Measurements from ENCODE around the gene TOR1A.

The TOR1A gene

GRCh38 chr9:129848712-129849441 lies 24.9 kb upstream of the TOR1A start:
- POLR2A ChIA-PET = interaction anchor here (0.6 to 1.2 kb wide), 2 partner anchors 10 to 16 kb away, joined by 3 read pairs; no protein-coding TSS in a partner anchor
- CTCF ChIA-PET = no interaction called here
- TF ChIP-seq FOXA1 (IDR thresholded peaks at IDR 0.05) (no peak), CTBP1 (IDR thresholded peaks at IDR 0.05; ENCODE audit: borderline replicate concordance) (no peak), BHLHE40 (IDR thresholded peaks at IDR 0.05; ENCODE audit: borderline replicate concordance) (no peak), L3MBTL2 (conservative IDR thresholded peaks at IDR 0.05) (no peak), FOXK2 (IDR thresholded peaks at IDR 0.05) (no peak), LEF1 (IDR thresholded peaks at IDR 0.05; ENCODE audit: borderline replicate concordance) (no peak), TARDBP (IDR thresholded peaks at IDR 0.05) (no peak)
- DNase-seq (ENCODE audit: extremely low spot score) = no peak

DNA sequence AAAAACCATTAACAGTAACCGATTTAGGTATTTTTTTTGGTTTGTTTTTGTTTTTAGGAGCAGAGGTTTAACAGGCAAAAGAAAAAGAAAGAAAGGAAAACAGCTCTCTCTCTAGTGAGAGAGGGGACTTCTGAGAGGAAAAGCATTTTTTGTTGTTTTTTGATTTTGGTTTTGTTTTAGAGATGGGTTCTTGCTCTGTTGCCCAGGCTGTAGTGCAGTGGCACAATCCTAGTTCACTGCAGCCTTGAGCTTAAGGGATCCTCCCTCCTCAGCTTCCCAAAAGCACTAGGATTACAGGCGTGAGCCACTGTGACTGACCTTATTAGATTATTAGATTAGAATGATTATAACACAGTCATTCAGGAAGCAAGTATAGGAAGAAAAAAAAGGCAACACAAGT lies 21.4 kb upstream of the TOR1A start:
- TF ChIP-seq FOXA1 (IDR thresholded peaks at IDR 0.05) = no peak
- TF ChIP-seq L3MBTL2 (conservative IDR thresholded peaks at IDR 0.05) = no peak
- TF ChIP-seq NFRKB (IDR thresholded peaks at IDR 0.05) = no peak
- TF ChIP-seq ZNF384 (IDR thresholded peaks at IDR 0.05) = no peak
- TF ChIP-seq SUZ12 (IDR thresholded peaks at IDR 0.05) = no peak
- TF ChIP-seq ELF4 (IDR thresholded peaks at IDR 0.05) = no peak
- TF ChIP-seq ARNT (IDR thresholded peaks at IDR 0.05) = no peak
- TF ChIP-seq FOXM1 (IDR thresholded peaks at IDR 0.05; ENCODE audit: borderline replicate concordance) = no peak
- TF ChIP-seq BHLHE40 (IDR thresholded peaks at IDR 0.05; ENCODE audit: borderline replicate concordance) = no peak
- no peak for TF ChIP-seq FOXK2 (IDR thresholded peaks at IDR 0.05)
- no peak for TF ChIP-seq TARDBP (IDR thresholded peaks at IDR 0.05)
- TF ChIP-seq LEF1 (IDR thresholded peaks at IDR 0.05; ENCODE audit: borderline replicate concordance) = no peak
- no peak for TF ChIP-seq SP1 (IDR thresholded peaks at IDR 0.05)
- TF ChIP-seq, protein P1, sequence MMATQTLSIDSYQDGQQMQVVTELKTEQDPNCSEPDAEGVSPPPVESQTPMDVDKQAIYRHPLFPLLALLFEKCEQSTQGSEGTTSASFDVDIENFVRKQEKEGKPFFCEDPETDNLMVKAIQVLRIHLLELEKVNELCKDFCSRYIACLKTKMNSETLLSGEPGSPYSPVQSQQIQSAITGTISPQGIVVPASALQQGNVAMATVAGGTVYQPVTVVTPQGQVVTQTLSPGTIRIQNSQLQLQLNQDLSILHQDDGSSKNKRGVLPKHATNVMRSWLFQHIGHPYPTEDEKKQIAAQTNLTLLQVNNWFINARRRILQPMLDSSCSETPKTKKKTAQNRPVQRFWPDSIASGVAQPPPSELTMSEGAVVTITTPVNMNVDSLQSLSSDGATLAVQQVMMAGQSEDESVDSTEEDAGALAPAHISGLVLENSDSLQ (IDR thresholded peaks at IDR 0.05) = no peak
- TF ChIP-seq CTBP1 (IDR thresholded peaks at IDR 0.05; ENCODE audit: borderline replicate concordance) = no peak
- no peak for TF ChIP-seq HDGF (IDR thresholded peaks at IDR 0.05; ENCODE audit: borderline replicate concordance)
- DNase-seq (ENCODE audit: extremely low spot score) = no peak
- POLR2A ChIA-PET = no interaction called here
- CTCF ChIA-PET = no interaction called here

GRCh38 chr9:129841071-129841470 lies 17.1 kb upstream of the TOR1A start:
- DNase-seq (ENCODE audit: extremely low spot score) = no peak
- TF ChIP-seq TARDBP (IDR thresholded peaks at IDR 0.05) (no peak), LEF1 (IDR thresholded peaks at IDR 0.05; ENCODE audit: borderline replicate concordance) (no peak), CTBP1 (IDR thresholded peaks at IDR 0.05; ENCODE audit: borderline replicate concordance) (no peak), ZNF384 (IDR thresholded peaks at IDR 0.05) (no peak), FOXA1 (IDR thresholded peaks at IDR 0.05) (no peak), SUZ12 (IDR thresholded peaks at IDR 0.05) (no peak), FOXK2 (IDR thresholded peaks at IDR 0.05) (no peak), HDGF (IDR thresholded peaks at IDR 0.05; ENCODE audit: borderline replicate concordance) (no peak), ARNT (IDR thresholded peaks at IDR 0.05) (no peak), SP1 (IDR thresholded peaks at IDR 0.05) (no peak), FOXM1 (IDR thresholded peaks at IDR 0.05; ENCODE audit: borderline replicate concordance) (no peak), BHLHE40 (IDR thresholded peaks at IDR 0.05; ENCODE audit: borderline replicate concordance) (no peak), NFRKB (IDR thresholded peaks at IDR 0.05) (no peak)
- CTCF ChIA-PET = no interaction called here
- POLR2A ChIA-PET = no interaction called here

DNA sequence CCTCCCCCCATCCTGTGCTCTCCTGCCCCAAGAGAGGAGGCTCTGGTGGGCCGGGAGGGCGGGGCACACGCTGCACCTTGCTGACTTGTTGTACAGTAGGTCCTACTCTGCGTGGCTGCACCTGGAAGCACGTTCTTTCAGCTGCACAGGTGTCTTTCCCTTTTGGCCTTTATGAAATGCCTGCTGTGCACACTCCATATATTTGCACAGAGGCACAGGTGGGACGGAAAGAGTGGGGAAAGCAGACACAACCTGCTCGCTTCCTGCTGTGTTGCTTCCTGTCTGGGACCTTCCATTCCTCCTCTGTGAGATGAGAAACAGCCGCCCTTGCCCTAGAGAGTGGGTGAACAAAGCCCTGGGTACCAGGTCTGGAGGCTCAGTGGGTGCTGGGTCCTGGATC lies 16.1 kb upstream of the TOR1A start:
- TF ChIP-seq CTBP1 (IDR thresholded peaks at IDR 0.05; ENCODE audit: borderline replicate concordance) = no peak
- no peak for TF ChIP-seq LEF1 (IDR thresholded peaks at IDR 0.05; ENCODE audit: borderline replicate concordance)
- TF ChIP-seq SUZ12 (IDR thresholded peaks at IDR 0.05) = no peak
- no peak for TF ChIP-seq ARNT (IDR thresholded peaks at IDR 0.05)
- no peak for TF ChIP-seq NFRKB (IDR thresholded peaks at IDR 0.05)
- TF ChIP-seq TARDBP (IDR thresholded peaks at IDR 0.05) = no peak
- TF ChIP-seq FOXM1 (IDR thresholded peaks at IDR 0.05; ENCODE audit: borderline replicate concordance) = no peak
- CTCF ChIA-PET = no interaction called here
- no peak for DNase-seq (ENCODE audit: extremely low spot score)
- POLR2A ChIA-PET = no interaction called here

DNA sequence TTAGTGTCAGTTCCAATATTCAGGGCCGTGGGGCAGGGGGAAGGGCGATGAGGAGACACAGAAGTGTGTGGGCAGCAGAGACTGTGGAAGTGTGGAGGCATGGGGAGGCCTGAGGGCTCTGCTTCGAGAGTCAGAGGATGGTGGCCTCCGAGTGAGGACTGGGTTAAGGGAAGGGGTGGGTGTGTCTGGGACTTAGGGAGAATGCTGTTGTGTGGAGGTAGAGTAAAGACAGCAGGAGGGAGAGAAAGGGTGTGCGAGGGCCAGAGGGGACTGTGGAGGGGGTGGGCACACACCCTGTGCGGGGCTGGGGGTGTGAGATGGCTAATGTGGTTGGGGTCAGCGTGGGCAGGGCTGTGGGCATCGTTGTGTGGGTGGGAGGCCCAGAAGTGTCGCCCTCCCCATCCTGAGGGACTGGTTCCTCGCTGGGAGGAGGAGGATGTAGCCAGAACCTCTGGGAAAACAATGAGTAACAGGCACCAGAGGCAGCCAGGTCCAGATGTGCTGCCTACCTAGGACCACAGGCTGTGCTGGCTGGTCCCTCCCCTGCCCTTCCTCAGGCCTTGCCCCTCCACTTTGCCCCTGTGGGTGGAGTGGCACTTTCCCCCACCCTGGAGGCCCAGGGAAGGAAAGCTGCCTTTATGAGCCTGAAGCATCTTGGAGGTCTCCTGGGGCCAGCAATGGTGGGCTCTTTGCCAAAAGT lies 15.5 kb upstream of the TOR1A start:
- ChIA-PET POLR2A (no interaction called here), CTCF (no interaction called here)
- TF ChIP-seq SUZ12 (IDR thresholded peaks at IDR 0.05) (no peak), FOXA1 (IDR thresholded peaks at IDR 0.05) (no peak), CTBP1 (IDR thresholded peaks at IDR 0.05; ENCODE audit: borderline replicate concordance) (no peak), BHLHE40 (IDR thresholded peaks at IDR 0.05; ENCODE audit: borderline replicate concordance) (no peak), TARDBP (IDR thresholded peaks at IDR 0.05) (no peak)
- no peak for DNase-seq (ENCODE audit: extremely low spot score)

DNA sequence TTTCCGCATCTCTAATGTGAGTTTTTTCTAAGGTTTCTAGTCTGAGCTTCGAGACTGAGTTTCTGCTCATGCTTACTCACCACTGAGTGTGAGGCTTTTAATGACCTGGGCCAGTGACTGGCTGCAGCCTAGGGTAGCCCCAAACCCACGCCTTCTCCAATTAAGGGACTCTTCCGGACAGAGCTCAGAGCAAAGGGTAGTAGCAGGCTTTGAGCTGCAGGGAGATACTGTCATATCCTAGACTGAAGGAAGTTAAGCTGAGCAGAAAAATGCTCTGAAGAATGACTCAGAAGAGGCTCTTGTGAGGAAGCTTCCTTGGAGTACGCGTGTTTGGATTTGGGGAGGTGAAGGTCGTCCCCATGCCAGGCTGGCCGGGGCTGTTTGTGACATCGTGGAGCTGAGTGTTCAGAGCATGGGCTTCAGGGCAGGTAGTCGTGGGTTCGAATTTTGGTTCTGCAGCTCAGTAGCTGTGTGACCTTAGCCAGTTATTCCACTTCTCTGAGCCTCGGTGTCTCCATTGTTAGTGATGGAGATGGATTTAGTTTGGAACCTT lies 14.8 kb upstream of the TOR1A start:
- ChIA-PET CTCF (interaction anchor here (0.5 kb wide), 1 partner anchor 45 kb away, joined by 3 read pairs; no protein-coding TSS in a partner anchor), POLR2A (interaction anchor here (0.7 kb wide), 1 partner anchor 10 kb away, joined by 3 read pairs; no protein-coding TSS in a partner anchor)
- no peak for TF ChIP-seq SUZ12 (IDR thresholded peaks at IDR 0.05)
- TF ChIP-seq ZNF384 (IDR thresholded peaks at IDR 0.05) = no peak
- no peak for TF ChIP-seq L3MBTL2 (conservative IDR thresholded peaks at IDR 0.05)
- no peak for TF ChIP-seq FOXK2 (IDR thresholded peaks at IDR 0.05)
- TF ChIP-seq CTBP1 (IDR thresholded peaks at IDR 0.05; ENCODE audit: borderline replicate concordance) = no peak
- TF ChIP-seq FOXA1 (IDR thresholded peaks at IDR 0.05) = no peak
- no peak for TF ChIP-seq ELF4 (IDR thresholded peaks at IDR 0.05)
- TF ChIP-seq HDGF (IDR thresholded peaks at IDR 0.05; ENCODE audit: borderline replicate concordance) = no peak
- TF ChIP-seq, protein P1 (IDR thresholded peaks at IDR 0.05) = no peak
- no peak for TF ChIP-seq SP1 (IDR thresholded peaks at IDR 0.05)
- TF ChIP-seq FOXM1 (IDR thresholded peaks at IDR 0.05; ENCODE audit: borderline replicate concordance) = no peak
- TF ChIP-seq TARDBP (IDR thresholded peaks at IDR 0.05) = no peak
- no peak for TF ChIP-seq NFRKB (IDR thresholded peaks at IDR 0.05)
- TF ChIP-seq LEF1 (IDR thresholded peaks at IDR 0.05; ENCODE audit: borderline replicate concordance) = no peak
- TF ChIP-seq ARNT (IDR thresholded peaks at IDR 0.05) = no peak
- no peak for DNase-seq (ENCODE audit: extremely low spot score)
